ENCODE measurements around the gene DAZAP1.

DAZAP1 gene

GRCh38 chr19:1457031-1457739 lies 49.8 kb downstream of the DAZAP1 start:
- DNase-seq (ENCODE audit: low read depth), result no peak
- no peak for TF ChIP-seq CTCF (conservative IDR thresholded peaks at IDR 0.05; ENCODE audit: control insufficient read depth, insufficient read depth, low read depth, low read length)
- no peak overlapping the region for H3K4me3 ChIP-seq (ENCODE audit: control insufficient read depth, low read depth, low read length)

DNA sequence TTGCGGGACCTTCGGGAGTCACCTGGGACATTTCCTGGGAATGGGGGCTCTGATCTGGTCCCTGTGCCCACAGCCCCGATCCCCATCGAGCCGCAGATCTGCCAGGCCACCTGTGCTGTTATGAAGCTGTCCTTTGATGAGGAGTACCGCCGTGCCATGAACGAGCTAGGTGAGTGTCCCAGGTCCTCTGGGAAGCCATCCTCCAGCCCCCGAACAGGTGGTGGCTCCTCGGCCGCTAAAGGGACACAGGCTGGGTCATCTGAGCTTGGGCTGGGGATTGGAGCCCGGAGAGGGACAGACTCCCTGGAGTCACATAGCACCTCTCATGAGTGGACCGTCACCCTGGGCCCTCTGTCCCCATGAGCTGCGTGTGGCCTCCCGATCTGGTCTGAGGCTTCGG lies 50.5 kb downstream of the DAZAP1 start:
- no peak for DNase-seq (ENCODE audit: low read depth)
- TF ChIP-seq CTCF (conservative IDR thresholded peaks at IDR 0.05; ENCODE audit: control insufficient read depth, insufficient read depth, low read depth, low read length), result no peak
- H3K4me3 ChIP-seq (ENCODE audit: control insufficient read depth, low read depth, low read length), result no peak overlapping the region

- TF ChIP-seq CTCF (conservative IDR thresholded peaks at IDR 0.05; ENCODE audit: control insufficient read depth, insufficient read depth, low read depth, low read length), result no peak
- no peak for DNase-seq (ENCODE audit: low read depth)
Measured at GRCh38 chr19:1459479-1459878, 52.1 kb downstream of the DAZAP1 start.

DNA sequence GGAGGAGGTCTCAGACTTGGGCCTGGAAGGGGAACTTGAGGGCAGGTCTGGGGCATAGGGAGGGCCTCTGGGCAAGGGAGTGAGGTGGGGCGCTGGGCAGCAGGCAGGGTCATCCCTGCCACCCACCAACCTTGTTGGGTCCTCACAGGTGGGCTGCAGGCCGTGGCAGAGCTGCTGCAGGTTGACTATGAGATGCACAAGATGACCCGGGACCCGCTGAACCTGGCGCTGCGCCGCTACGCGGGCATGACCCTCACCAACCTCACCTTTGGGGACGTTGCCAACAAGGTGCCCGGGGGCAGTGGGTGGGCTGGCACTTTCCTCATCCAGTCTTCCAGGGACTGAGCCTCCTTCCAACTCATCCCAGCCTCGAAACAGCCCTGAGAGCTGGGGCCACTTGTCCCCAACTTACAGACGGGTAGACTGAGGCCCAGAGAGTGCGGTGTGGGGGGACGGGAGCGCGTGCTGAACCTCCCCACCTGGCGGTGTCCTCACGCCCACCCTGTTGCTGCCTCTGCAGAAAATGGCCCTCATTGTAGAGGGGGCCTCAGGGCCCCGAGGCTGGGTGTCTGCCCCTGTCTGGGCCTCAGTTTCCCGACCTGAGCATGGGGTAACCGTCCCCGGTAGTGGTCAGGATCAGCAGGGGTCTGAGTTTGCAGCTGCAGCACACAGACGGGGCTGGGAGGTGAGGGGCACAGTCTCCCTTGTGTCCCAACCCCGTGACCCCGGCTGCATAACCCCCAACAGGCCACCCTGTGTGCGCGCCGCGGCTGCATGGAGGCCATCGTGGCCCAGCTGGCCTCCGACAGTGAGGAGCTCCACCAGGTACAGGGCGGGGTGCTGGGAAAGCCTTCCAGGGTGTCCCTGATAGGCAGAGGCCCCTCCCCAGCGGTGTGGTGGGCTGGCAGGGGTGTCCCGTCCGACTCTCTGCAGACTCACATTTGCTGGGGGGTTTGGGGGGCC lies 52.9 kb downstream of the DAZAP1 start:
- no peak for TF ChIP-seq CTCF (conservative IDR thresholded peaks at IDR 0.05; ENCODE audit: control insufficient read depth, insufficient read depth, low read depth, low read length)
- H3K4me3 ChIP-seq (ENCODE audit: control insufficient read depth, low read depth, low read length), result no peak overlapping the region
- no peak for DNase-seq (ENCODE audit: low read depth)

More at GRCh38 chr19:1459479-1459878, 52.1 kb downstream of the DAZAP1 start:
- H3K4me3 ChIP-seq (ENCODE audit: control insufficient read depth, low read depth, low read length), result no peak overlapping the region

GRCh38 chr19:1461862-1462261 lies 54.5 kb downstream of the DAZAP1 start:
- no peak for DNase-seq (ENCODE audit: low read depth)
- no peak for TF ChIP-seq CTCF (conservative IDR thresholded peaks at IDR 0.05; ENCODE audit: control insufficient read depth, insufficient read depth, low read depth, low read length)
- H3K4me3 ChIP-seq (ENCODE audit: control insufficient read depth, low read depth, low read length), result no peak overlapping the region

DNA sequence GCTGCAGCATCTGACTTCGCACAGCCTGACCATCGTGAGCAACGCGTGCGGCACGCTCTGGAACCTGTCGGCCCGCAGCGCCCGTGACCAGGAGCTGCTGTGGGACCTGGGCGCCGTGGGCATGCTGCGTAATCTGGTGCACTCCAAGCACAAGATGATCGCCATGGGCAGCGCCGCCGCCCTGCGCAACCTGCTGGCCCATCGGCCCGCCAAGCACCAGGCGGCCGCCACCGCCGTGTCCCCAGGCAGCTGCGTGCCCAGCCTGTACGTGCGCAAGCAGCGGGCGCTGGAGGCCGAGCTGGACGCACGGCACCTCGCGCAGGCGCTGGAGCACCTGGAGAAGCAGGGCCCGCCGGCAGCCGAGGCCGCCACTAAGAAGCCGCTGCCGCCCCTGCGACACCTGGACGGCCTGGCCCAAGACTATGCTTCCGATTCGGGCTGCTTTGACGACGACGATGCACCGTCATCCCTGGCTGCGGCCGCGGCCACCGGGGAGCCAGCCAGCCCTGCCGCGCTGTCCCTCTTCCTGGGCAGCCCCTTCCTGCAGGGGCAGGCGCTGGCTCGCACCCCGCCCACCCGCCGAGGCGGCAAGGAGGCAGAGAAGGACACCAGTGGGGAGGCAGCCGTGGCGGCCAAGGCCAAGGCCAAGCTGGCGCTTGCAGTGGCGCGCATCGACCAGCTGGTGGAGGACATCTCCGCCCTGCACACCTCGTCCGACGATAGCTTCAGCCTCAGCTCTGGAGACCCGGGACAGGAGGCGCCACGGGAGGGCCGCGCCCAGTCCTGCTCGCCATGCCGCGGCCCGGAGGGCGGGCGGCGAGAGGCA lies 58.0 kb downstream of the DAZAP1 start:
- DNase-seq (ENCODE audit: low read depth), result no peak
- no peak overlapping the region for H3K4me3 ChIP-seq (ENCODE audit: control insufficient read depth, low read depth, low read length)
- TF ChIP-seq CTCF (conservative IDR thresholded peaks at IDR 0.05; ENCODE audit: control insufficient read depth, insufficient read depth, low read depth, low read length), result no peak

Data from fibroblast of mammary gland (primary cell).